Endodermal cell (in vitro differentiated cells): Measurements from ENCODE around the gene RAB20. TPM values are rescaled to one million over a fixed set of nuclear protein-coding genes. Genes with fewer than 3 reads are reported as not detected.

ENCODE experiments used
- DNase-seq: peaks from one replicate; pipeline ENCODE4 v3.0.0-alpha.2; 2017
- H3K27ac ChIP-seq: 2 replicates; pipeline ENCODE4 v1.5.1; 2013; ENCODE audit warnings: mild to moderate bottlenecking, low read depth, low read length, moderate library complexity
- H3K27me3 ChIP-seq: 2 replicates; pipeline ENCODE4 v1.6.1; 2013; ENCODE audit warnings: mild to moderate bottlenecking, low read length, moderate library complexity; ENCODE audit not compliant: insufficient read depth, control insufficient read depth, poor library complexity, severe bottlenecking
- H3K36me3 ChIP-seq: 2 replicates; pipeline ENCODE4 v1.7.0; 2013; ENCODE audit warnings: mild to moderate bottlenecking, low read length, moderate library complexity; ENCODE audit not compliant: control insufficient read depth, insufficient read depth
- H3K4me1 ChIP-seq: one replicate; pipeline ENCODE4 v1.7.0; 2013; ENCODE audit warnings: low read length; ENCODE audit not compliant: control insufficient read depth, insufficient read depth
- H3K4me3 ChIP-seq: 2 replicates; pipeline ENCODE4 v1.5.1; 2013; ENCODE audit warnings: mild to moderate bottlenecking, low read length, moderate library complexity
- H3K9ac ChIP-seq: 2 replicates; pipeline ENCODE4 v1.6.1; 2013; ENCODE audit warnings: mild to moderate bottlenecking, low read length, moderate library complexity; ENCODE audit not compliant: poor library complexity, severe bottlenecking; ENCODE audit errors: extremely low read depth
- H3K9me3 ChIP-seq: 2 replicates; pipeline ENCODE4 v1.6.1; 2013; ENCODE audit warnings: mild to moderate bottlenecking, low read length, moderate library complexity; ENCODE audit not compliant: control insufficient read depth
- H3K27ac Mint-ChIP-seq: 2 replicates; pipeline ENCODE4 v1.8.0; 2020; ENCODE audit warnings: mixed read lengths
- H3K27me3 Mint-ChIP-seq: 2 replicates; pipeline ENCODE4 v1.8.0; 2021; ENCODE audit warnings: mild to moderate bottlenecking, mixed read lengths; ENCODE audit not compliant: insufficient read depth
- H3K36me3 Mint-ChIP-seq: 2 replicates; pipeline ENCODE4 v1.8.0; 2020; ENCODE audit warnings: low read depth, mixed read lengths
- H3K4me1 Mint-ChIP-seq: 2 replicates; pipeline ENCODE4 v1.8.0; 2020; ENCODE audit warnings: mixed read lengths
- H3K4me3 Mint-ChIP-seq: 2 replicates; pipeline ENCODE4 v1.8.0; 2020; ENCODE audit warnings: mild to moderate bottlenecking, moderate library complexity, mixed read lengths
- H3K9me3 Mint-ChIP-seq: 2 replicates; pipeline ENCODE4 v1.8.0; 2020; ENCODE audit warnings: mild to moderate bottlenecking, mixed read lengths
- CTCF ChIP-seq: fragments of 200-600 bp; sonication (generic); conservative IDR thresholded peaks from 2 replicates; pipeline ENCODE4 v1.5.0; 2021; ENCODE audit warnings: antibody characterized with exemption, mild to moderate bottlenecking
- WGBS, 2 experiments: methylation state at CpG; one replicate each; pipeline versions ENCODE4 v1.1.5 to v1.1.7; 2013; ENCODE audit warnings: missing lambda C conversion rate in 2 of 2, mixed read lengths in 1 of 2; ENCODE audit not compliant: insufficient coverage in 1 of 2, insufficient read length in 1 of 2; 5-methylcytosine and 5-hydroxymethylcytosine counted together
- total RNA-seq, 2 donors: library from RNA; stranded (reverse); fragmentation: NEBNext Ultra II Directional in 1 of 2; extraction: Animal tissue kit (Norgen Biotek cat#: 25700) in 1 of 2; gene quantifications; 2 replicates in 1 of 2; 3 replicates in 1 of 2; pipeline ENCODE4 v1.2.1, GENCODE V29; 2021

The RAB20 gene
- total RNA-seq, 2 donors from 2014 or later, result 12.6 to 14.2 TPM

DNA sequence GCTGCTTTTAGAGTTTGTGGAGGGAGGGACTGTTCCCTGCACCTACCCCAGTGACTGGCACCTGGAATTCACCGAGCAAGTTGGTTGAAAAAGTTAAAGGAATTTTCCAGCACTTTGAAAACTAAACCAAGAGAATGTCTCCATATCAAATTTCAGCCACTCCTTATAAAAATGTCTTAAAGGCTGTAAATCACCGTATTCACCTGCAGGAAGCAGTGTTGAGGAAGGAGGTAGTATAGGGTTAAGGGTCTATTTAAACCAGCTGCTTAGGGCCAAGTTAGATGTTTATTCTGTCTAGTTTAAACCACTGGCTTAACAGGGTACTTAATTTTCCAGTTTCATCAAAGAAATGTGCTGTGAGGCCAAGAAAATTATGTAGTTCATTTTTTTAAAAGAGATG lies 3.8 kb upstream of the RAB20 start:
- TF ChIP-seq CTCF, result peak; percentile 62
- Histone ChIP-seq H3K4me3 (no peak overlapping the region), H3K9ac (no peak overlapping the region), H3K36me3 (no peaks in the 10 kb centered on the region), H3K9me3 (no peaks in the 10 kb centered on the region), H3K27ac (no peak overlapping the region), H3K4me1 (no peaks in the 10 kb centered on the region), H3K27me3 (no peaks in the 10 kb centered on the region)
- H3K4me1 Mint-ChIP-seq, result peaks cover 26% of the 10 kb centered on the region
- peaks cover 6% of the 10 kb centered on the region for H3K27me3 Mint-ChIP-seq
- no peak overlapping the region for H3K27ac Mint-ChIP-seq
- peak; percentile 39 for DNase-seq
- no peaks in the 10 kb centered on the region for H3K9me3 Mint-ChIP-seq
- WGBS, 2 experiments, result 60 to 80% methylated on average over 1 to 2 of the region's 2 CpGs
- no peak overlapping the region for H3K4me3 Mint-ChIP-seq
- H3K36me3 Mint-ChIP-seq, result no peaks in the 10 kb centered on the region

DNA sequence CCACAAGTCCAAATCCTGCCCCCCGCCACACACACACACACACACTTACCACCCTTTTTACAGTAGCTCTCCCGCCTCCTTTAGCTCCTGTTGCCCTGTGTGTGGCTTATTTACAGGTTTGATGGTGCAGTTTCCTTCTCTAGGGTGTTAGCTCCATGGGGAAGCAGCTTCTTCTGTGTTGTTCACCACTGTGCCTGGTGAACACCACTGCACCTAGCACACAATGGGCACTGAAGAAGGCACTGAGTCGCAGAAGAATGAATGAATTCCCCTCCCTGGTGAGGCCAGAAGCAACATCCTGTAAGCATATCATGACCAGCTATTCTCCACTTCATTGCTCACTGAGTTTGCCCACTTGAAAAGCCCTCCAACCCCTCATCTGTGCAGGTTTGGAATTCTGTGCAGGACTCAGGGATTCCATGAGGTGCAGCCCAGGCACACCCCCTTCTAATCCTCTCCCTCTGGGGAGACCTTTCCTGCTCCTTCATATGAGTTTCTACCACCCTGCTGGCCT lies 3.0 kb upstream of the RAB20 start:
- WGBS, 2 experiments, result 86 to 93% methylated on average over 1 to 3 of the region's 3 CpGs

GRCh38 chr13:110563463-110563774 lies 1.9 kb upstream of the RAB20 start:
- Histone ChIP-seq H3K27me3 (no peaks in the 10 kb centered on the region), H3K4me1 (no peaks in the 10 kb centered on the region), H3K4me3 (peak overlapping the region; percentile 78), H3K9ac (no peak overlapping the region), H3K27ac (no peak overlapping the region), H3K9me3 (no peaks in the 10 kb centered on the region), H3K36me3 (no peaks in the 10 kb centered on the region)
- 88 to 94% methylated on average over 8 to 9 of the region's 9 CpGs for WGBS, 2 experiments
- Mint-ChIP-seq H3K4me3 (peak overlapping the region; percentile 80), H3K36me3 (peaks cover 5% of the 10 kb centered on the region), H3K4me1 (peaks cover 37% of the 10 kb centered on the region), H3K27me3 (peaks cover 6% of the 10 kb centered on the region), H3K9me3 (no peaks in the 10 kb centered on the region), H3K27ac (no peak overlapping the region)
- no peak for TF ChIP-seq CTCF
- DNase-seq, result peak; percentile 57

More for the DNA sequence above, 3.0 kb upstream of the RAB20 start:
- no peaks in the 10 kb centered on the region for H3K27me3 ChIP-seq
- no peaks in the 10 kb centered on the region for H3K9me3 Mint-ChIP-seq
- no peaks in the 10 kb centered on the region for H3K36me3 ChIP-seq
- H3K27ac ChIP-seq, result no peak overlapping the region
- no peaks in the 10 kb centered on the region for H3K9me3 ChIP-seq
- H3K4me1 Mint-ChIP-seq, result peaks cover 33% of the 10 kb centered on the region
- DNase-seq, result peak; percentile 43
- H3K27ac Mint-ChIP-seq, result no peak overlapping the region
- H3K4me1 ChIP-seq, result no peaks in the 10 kb centered on the region
- H3K9ac ChIP-seq, result no peak overlapping the region
- no peak overlapping the region for H3K4me3 ChIP-seq
- no peak for TF ChIP-seq CTCF
- peaks cover 6% of the 10 kb centered on the region for H3K27me3 Mint-ChIP-seq
- H3K4me3 Mint-ChIP-seq, result no peak overlapping the region
- H3K36me3 Mint-ChIP-seq, result peaks cover under 1% of the 10 kb centered on the region
